Measurements from ENCODE around the gene ZNF254.

ZNF254 gene

GRCh38 chr19:24141612-24142011 is 54.6 kb downstream of the ZNF254 start:
- H3K27ac ChIP-seq (ENCODE audit: insufficient read depth in 1 of 2, low read depth in 1 of 2, low read length in 2 of 2, poor library complexity in 1 of 2, severe bottlenecking in 2 of 2), result no peak overlapping the region
- H3K9me3 ChIP-seq (ENCODE audit: control extremely low read depth in 1 of 5, control insufficient read depth in 4 of 5, insufficient read depth in 2 of 5, low read depth in 1 of 5, low read length in 4 of 5), result peaks cover 7 to 56% (median 37%) of the 10 kb centered on the region in 5 experiments
- no peak overlapping the region for H3K4me3 ChIP-seq (ENCODE audit: control insufficient read depth in 1 of 7, extremely low read depth in 1 of 7, insufficient read depth in 4 of 7, low read depth in 2 of 7, low read length in 6 of 7)
- DNase-seq, result no peak
- H3K4me1 ChIP-seq (ENCODE audit: control extremely low read depth in 1 of 4, control insufficient read depth in 4 of 4, insufficient read depth in 4 of 4, low read length in 3 of 4), result no peaks in the 10 kb centered on the region
- POLR2A ChIA-PET, result no interaction called here
- peaks cover 0 to 34% (median 10%) of the 10 kb centered on the region in 4 experiments for H3K36me3 ChIP-seq (ENCODE audit: control insufficient read depth in 4 of 4, insufficient read depth in 4 of 4, low read length in 3 of 4)
- CTCF ChIA-PET, result no interaction called here
- no peaks in the 10 kb centered on the region for H3K27me3 ChIP-seq (replicated peaks in 2 of 5; ENCODE audit: control insufficient read depth in 4 of 5, insufficient read depth in 5 of 5, low read length in 4 of 5)

DNA sequence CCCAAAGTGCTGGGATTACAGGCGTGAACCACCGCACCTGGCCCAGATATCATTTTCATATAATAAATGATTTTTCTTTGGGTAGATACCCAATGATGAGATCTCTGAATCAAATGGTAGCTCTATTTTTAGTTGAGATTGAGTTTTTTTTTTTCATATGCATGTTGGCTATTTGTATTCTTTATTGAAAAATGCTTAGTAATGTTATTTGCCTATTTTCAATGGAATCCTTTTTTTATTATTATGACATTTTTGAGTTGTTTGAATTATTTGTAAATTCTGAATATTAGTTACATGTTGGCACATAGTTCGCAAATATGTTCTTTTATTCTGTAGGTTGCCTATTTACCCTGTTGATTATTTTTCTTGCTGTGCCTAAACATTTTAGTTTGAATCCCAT is 55.8 kb downstream of the ZNF254 start:
- no CpG with 5 or more reads among the region's 3 CpGs for WGBS (ENCODE audit: insufficient coverage)
- DNase-seq, result no peak
- Histone ChIP-seq H3K4me1 (ENCODE audit: control extremely low read depth in 1 of 4, control insufficient read depth in 4 of 4, insufficient read depth in 4 of 4, low read length in 3 of 4) (no peaks in the 10 kb centered on the region), H3K27me3 (replicated peaks in 2 of 5; ENCODE audit: control insufficient read depth in 4 of 5, insufficient read depth in 5 of 5, low read length in 4 of 5) (no peaks in the 10 kb centered on the region), H3K27ac (ENCODE audit: insufficient read depth in 1 of 2, low read depth in 1 of 2, low read length in 2 of 2, poor library complexity in 1 of 2, severe bottlenecking in 2 of 2) (no peak overlapping the region), H3K36me3 (ENCODE audit: control insufficient read depth in 4 of 4, insufficient read depth in 4 of 4, low read length in 3 of 4) (peaks cover 0 to 28% (median 1%) of the 10 kb centered on the region in 4 experiments), H3K4me3 (ENCODE audit: control insufficient read depth in 1 of 7, extremely low read depth in 1 of 7, insufficient read depth in 4 of 7, low read depth in 2 of 7, low read length in 6 of 7) (no peak overlapping the region), H3K9me3 (ENCODE audit: control extremely low read depth in 1 of 5, control insufficient read depth in 4 of 5, insufficient read depth in 2 of 5, low read depth in 1 of 5, low read length in 4 of 5) (peaks cover 5 to 53% (median 29%) of the 10 kb centered on the region in 5 experiments)
- CTCF ChIA-PET, result no interaction called here
- POLR2A ChIA-PET, result no interaction called here

DNA sequence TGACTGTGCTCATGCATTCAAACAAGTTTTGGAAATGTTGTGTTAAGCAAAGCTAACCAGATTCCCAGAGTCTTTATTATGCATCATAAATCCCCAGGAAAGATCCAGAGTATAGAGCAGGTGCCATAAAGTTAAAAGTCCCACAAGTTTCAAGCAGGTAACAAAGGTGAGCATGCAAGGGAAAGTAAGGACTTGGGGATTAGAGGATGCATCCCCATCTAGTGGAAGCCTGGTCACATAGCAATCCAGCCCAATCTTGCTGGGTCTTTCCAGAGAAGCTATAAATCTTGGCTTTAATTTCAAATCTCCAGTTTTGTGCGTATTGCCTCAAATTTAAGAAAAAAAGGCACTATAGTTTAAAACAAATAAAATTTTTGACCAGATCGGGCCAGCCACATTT is 72.7 kb downstream of the ZNF254 start:
- no peaks in the 10 kb centered on the region for H3K4me1 ChIP-seq (ENCODE audit: control extremely low read depth in 1 of 4, control insufficient read depth in 4 of 4, insufficient read depth in 4 of 4, low read length in 3 of 4)
- WGBS (ENCODE audit: insufficient coverage), result 76% methylated on average over 2 of the region's 2 CpGs
- peaks cover 0 to 31% (median 9%) of the 10 kb centered on the region in 5 experiments for H3K9me3 ChIP-seq (ENCODE audit: control extremely low read depth in 1 of 5, control insufficient read depth in 4 of 5, insufficient read depth in 2 of 5, low read depth in 1 of 5, low read length in 4 of 5)
- H3K27ac ChIP-seq (ENCODE audit: insufficient read depth in 1 of 2, low read depth in 1 of 2, low read length in 2 of 2, poor library complexity in 1 of 2, severe bottlenecking in 2 of 2), result no peak overlapping the region
- H3K36me3 ChIP-seq (ENCODE audit: control insufficient read depth in 4 of 4, insufficient read depth in 4 of 4, low read length in 3 of 4), result peaks cover 0 to 24% (median 2%) of the 10 kb centered on the region in 4 experiments
- no peak overlapping the region for H3K4me3 ChIP-seq (ENCODE audit: control insufficient read depth in 1 of 7, extremely low read depth in 1 of 7, insufficient read depth in 4 of 7, low read depth in 2 of 7, low read length in 6 of 7)
- CTCF ChIA-PET, result no interaction called here
- POLR2A ChIA-PET, result no interaction called here
- peak in 2 of 3 donors; percentile 9 to 20 for DNase-seq
- no peaks in the 10 kb centered on the region for H3K27me3 ChIP-seq (replicated peaks in 2 of 5; ENCODE audit: control insufficient read depth in 4 of 5, insufficient read depth in 5 of 5, low read length in 4 of 5)

GRCh38 chr19:24166055-24166454 is 79.1 kb downstream of the ZNF254 start:
- H3K4me3 ChIP-seq (ENCODE audit: control insufficient read depth in 1 of 7, extremely low read depth in 1 of 7, insufficient read depth in 4 of 7, low read depth in 2 of 7, low read length in 6 of 7), result no peak overlapping the region
- peaks cover 0 to 16% (median 0%) of the 10 kb centered on the region in 4 experiments for H3K36me3 ChIP-seq (ENCODE audit: control insufficient read depth in 4 of 4, insufficient read depth in 4 of 4, low read length in 3 of 4)
- 86% methylated on average over 1 of the region's 3 CpGs for whole genome bisulfite sequencing (ENCODE audit: insufficient coverage)
- no peaks in the 10 kb centered on the region for H3K27me3 ChIP-seq (replicated peaks in 2 of 5; ENCODE audit: control insufficient read depth in 4 of 5, insufficient read depth in 5 of 5, low read length in 4 of 5)
- no peak overlapping the region for H3K27ac ChIP-seq (ENCODE audit: insufficient read depth in 1 of 2, low read depth in 1 of 2, low read length in 2 of 2, poor library complexity in 1 of 2, severe bottlenecking in 2 of 2)
- H3K9me3 ChIP-seq (ENCODE audit: control extremely low read depth in 1 of 5, control insufficient read depth in 4 of 5, insufficient read depth in 2 of 5, low read depth in 1 of 5, low read length in 4 of 5), result peaks cover 0 to 21% (median 8%) of the 10 kb centered on the region in 5 experiments
- ChIA-PET CTCF (no interaction called here), POLR2A (no interaction called here)
- no peak for DNase-seq
- peaks cover 0 to 3% (median 0%) of the 10 kb centered on the region in 4 experiments for H3K4me1 ChIP-seq (ENCODE audit: control extremely low read depth in 1 of 4, control insufficient read depth in 4 of 4, insufficient read depth in 4 of 4, low read length in 3 of 4)

DNA sequence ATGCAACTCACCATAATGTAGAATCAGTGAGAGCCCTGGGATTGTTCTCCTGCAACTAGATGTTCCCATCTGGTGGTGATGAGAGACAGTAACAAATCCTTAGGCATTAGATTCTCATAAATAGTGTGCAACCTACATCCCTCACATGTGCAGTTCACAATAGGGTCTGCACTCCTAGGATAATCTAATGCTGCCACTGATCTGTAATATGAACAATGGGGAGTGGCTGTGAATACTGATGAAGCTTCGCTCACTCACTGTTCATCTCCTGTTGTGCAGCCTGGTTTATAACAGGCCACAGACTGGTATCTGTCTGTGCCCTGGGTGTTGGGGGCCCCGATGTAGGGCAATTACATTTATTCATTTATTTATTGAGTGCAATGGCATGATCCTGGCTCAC is 86.9 kb downstream of the ZNF254 start:
- POLR2A ChIA-PET, result no interaction called here
- Histone ChIP-seq H3K27ac (ENCODE audit: insufficient read depth in 1 of 2, low read depth in 1 of 2, low read length in 2 of 2, poor library complexity in 1 of 2, severe bottlenecking in 2 of 2) (no peak overlapping the region), H3K27me3 (replicated peaks in 2 of 5; ENCODE audit: control insufficient read depth in 4 of 5, insufficient read depth in 5 of 5, low read length in 4 of 5) (no peaks in the 10 kb centered on the region), H3K4me1 (ENCODE audit: control extremely low read depth in 1 of 4, control insufficient read depth in 4 of 4, insufficient read depth in 4 of 4, low read length in 3 of 4) (peaks cover 0 to 3% (median 0%) of the 10 kb centered on the region in 4 experiments), H3K9me3 (ENCODE audit: control extremely low read depth in 1 of 5, control insufficient read depth in 4 of 5, insufficient read depth in 2 of 5, low read depth in 1 of 5, low read length in 4 of 5) (peaks cover 2 to 31% (median 13%) of the 10 kb centered on the region in 5 experiments), H3K4me3 (ENCODE audit: control insufficient read depth in 1 of 7, extremely low read depth in 1 of 7, insufficient read depth in 4 of 7, low read depth in 2 of 7, low read length in 6 of 7) (no peak overlapping the region), H3K36me3 (ENCODE audit: control insufficient read depth in 4 of 4, insufficient read depth in 4 of 4, low read length in 3 of 4) (peaks cover 0 to 8% (median 0%) of the 10 kb centered on the region in 4 experiments)
- DNase-seq, result no peak
- no CpG with 5 or more reads among the region's 2 CpGs for WGBS (ENCODE audit: insufficient coverage)
- CTCF ChIA-PET, result no interaction called here

DNA sequence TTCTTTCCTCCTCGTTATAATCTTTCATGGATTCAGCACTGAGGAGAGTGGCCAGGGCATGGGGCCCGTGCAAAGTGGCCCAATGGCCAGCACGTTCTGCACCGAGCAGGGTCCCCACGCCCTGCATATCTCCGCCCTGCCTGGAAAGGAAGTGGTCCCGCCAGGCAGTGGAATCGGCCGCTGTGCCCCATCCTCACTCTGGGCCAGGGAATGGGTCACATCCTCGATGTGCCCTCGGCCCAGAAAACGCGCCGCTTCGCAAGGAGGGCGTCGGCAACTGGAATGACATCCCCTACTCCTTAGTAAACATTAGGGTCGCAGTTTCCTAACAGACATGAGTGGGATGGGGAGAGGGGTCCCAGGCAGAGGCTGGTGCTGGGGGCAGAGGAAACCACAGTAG is 90.7 kb downstream of the ZNF254 start:
- ChIA-PET POLR2A (no interaction called here), CTCF (no interaction called here)
- Histone ChIP-seq H3K36me3 (ENCODE audit: control insufficient read depth in 4 of 4, insufficient read depth in 4 of 4, low read length in 3 of 4) (no peaks in the 10 kb centered on the region), H3K27ac (ENCODE audit: insufficient read depth in 1 of 2, low read depth in 1 of 2, low read length in 2 of 2, poor library complexity in 1 of 2, severe bottlenecking in 2 of 2) (no peak overlapping the region), H3K4me1 (ENCODE audit: control extremely low read depth in 1 of 4, control insufficient read depth in 4 of 4, insufficient read depth in 4 of 4, low read length in 3 of 4) (no peaks in the 10 kb centered on the region), H3K27me3 (replicated peaks in 2 of 5; ENCODE audit: control insufficient read depth in 4 of 5, insufficient read depth in 5 of 5, low read length in 4 of 5) (no peaks in the 10 kb centered on the region), H3K9me3 (ENCODE audit: control extremely low read depth in 1 of 5, control insufficient read depth in 4 of 5, insufficient read depth in 2 of 5, low read depth in 1 of 5, low read length in 4 of 5) (peaks cover 2 to 36% (median 15%) of the 10 kb centered on the region in 5 experiments), H3K4me3 (ENCODE audit: control insufficient read depth in 1 of 7, extremely low read depth in 1 of 7, insufficient read depth in 4 of 7, low read depth in 2 of 7, low read length in 6 of 7) (no peak overlapping the region)
- no peak for DNase-seq
- WGBS (ENCODE audit: insufficient coverage), result 82% methylated on average over 9 of the region's 18 CpGs

DNA sequence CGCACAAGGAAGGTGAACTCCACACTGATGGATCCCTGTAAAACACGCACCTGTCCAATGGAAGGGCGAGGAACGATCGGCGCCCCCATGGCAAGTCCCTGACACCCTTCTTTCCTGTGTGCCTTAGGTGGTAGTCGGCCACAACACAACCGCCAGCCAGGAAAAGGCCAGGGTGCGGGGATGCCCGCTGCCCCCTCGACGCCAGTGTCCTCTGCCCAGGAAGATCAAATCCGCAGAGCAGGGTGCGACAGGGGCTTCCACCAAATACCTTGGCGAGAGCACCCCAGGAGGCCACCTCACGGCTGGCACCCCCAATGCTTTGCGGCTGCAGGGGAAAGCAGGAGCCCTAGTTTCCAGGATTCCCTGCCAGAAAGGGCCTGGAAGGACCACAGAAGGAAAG is 91.2 kb downstream of the ZNF254 start:
- whole genome bisulfite sequencing (ENCODE audit: insufficient coverage), result 92% methylated on average over 17 of the region's 17 CpGs
- CTCF ChIA-PET, result no interaction called here

More for the DNA sequence above, 91.2 kb downstream of the ZNF254 start:
- POLR2A ChIA-PET, result no interaction called here
- Histone ChIP-seq H3K36me3 (ENCODE audit: control insufficient read depth in 4 of 4, insufficient read depth in 4 of 4, low read length in 3 of 4) (no peaks in the 10 kb centered on the region), H3K4me3 (ENCODE audit: control insufficient read depth in 1 of 7, extremely low read depth in 1 of 7, insufficient read depth in 4 of 7, low read depth in 2 of 7, low read length in 6 of 7) (no peak overlapping the region), H3K27ac (ENCODE audit: insufficient read depth in 1 of 2, low read depth in 1 of 2, low read length in 2 of 2, poor library complexity in 1 of 2, severe bottlenecking in 2 of 2) (no peak overlapping the region), H3K9me3 (ENCODE audit: control extremely low read depth in 1 of 5, control insufficient read depth in 4 of 5, insufficient read depth in 2 of 5, low read depth in 1 of 5, low read length in 4 of 5) (peaks cover 2 to 36% (median 15%) of the 10 kb centered on the region in 5 experiments), H3K4me1 (ENCODE audit: control extremely low read depth in 1 of 4, control insufficient read depth in 4 of 4, insufficient read depth in 4 of 4, low read length in 3 of 4) (no peaks in the 10 kb centered on the region), H3K27me3 (replicated peaks in 2 of 5; ENCODE audit: control insufficient read depth in 4 of 5, insufficient read depth in 5 of 5, low read length in 4 of 5) (no peaks in the 10 kb centered on the region)
- no peak for DNase-seq

All from common myeloid progenitor, CD34-positive (primary cell).